Large intestine (tissue), 3 donors: ENCODE results near the gene MAPK9. TPM values are rescaled to one million over a fixed set of nuclear protein-coding genes. Genes with fewer than 3 reads are reported as not detected.

Experiments
- DNase-seq, 2 donors: peaks; one replicate each; pipeline versions ENCODE4 v3.0.0 to v3.0.0-alpha.2; 2013
- H3K27ac ChIP-seq: one replicate; pipeline ENCODE4 v1.5.1; 2013; ENCODE audit warnings: low read length
- H3K27me3 ChIP-seq: 2 replicates; pipeline ENCODE4 v1.6.1; 2013; ENCODE audit warnings: low read length; ENCODE audit not compliant: control insufficient read depth, insufficient read depth
- H3K36me3 ChIP-seq: 2 replicates; pipeline ENCODE4 v1.6.1; 2013; ENCODE audit warnings: low read length; ENCODE audit not compliant: control insufficient read depth, insufficient read depth
- H3K4me1 ChIP-seq: one replicate; pipeline ENCODE4 v1.6.1; 2013; ENCODE audit warnings: low read length; ENCODE audit not compliant: control insufficient read depth, insufficient read depth
- H3K4me3 ChIP-seq: one replicate; pipeline ENCODE4 v1.5.1; 2013; ENCODE audit warnings: low read length
- H3K9me3 ChIP-seq: one replicate; pipeline ENCODE4 v1.6.1; 2013; ENCODE audit warnings: mild to moderate bottlenecking, low read depth, low read length, moderate library complexity; ENCODE audit not compliant: control insufficient read depth
- WGBS: methylation state at CpG from one replicate; pipeline ENCODE4 v1.1.5; 2013; ENCODE audit warnings: low lambda C conversion rate; ENCODE audit not compliant: insufficient coverage; 5-methylcytosine and 5-hydroxymethylcytosine counted together
- polyA plus RNA-seq: library from polyadenylated mRNA; unstranded; fragments of 120-200 nt; gene quantifications from one replicate; pipeline ENCODE4 v1.2.1, GENCODE V29; 2013

The MAPK9 gene
- polyA plus RNA-seq, 1 donor: 29.8 TPM

GRCh38 chr5:180283026-180283615, 8.8 kb downstream of the MAPK9 start:
- Histone ChIP-seq H3K27ac (no peak overlapping the region), H3K27me3 (no peaks in the 10 kb centered on the region), H3K36me3 (peaks cover 42% of the 10 kb centered on the region), H3K9me3 (peaks cover 3% of the 10 kb centered on the region), H3K4me3 (no peak overlapping the region), H3K4me1 (no peaks in the 10 kb centered on the region)
- DNase-seq: no peak
- WGBS: no CpG with 5 or more reads among the region's 10 CpGs

GRCh38 chr5:180282281-180282680, 9.6 kb downstream of the MAPK9 start:
- no peaks in the 10 kb centered on the region for H3K4me1 ChIP-seq
- H3K9me3 ChIP-seq: peaks cover 3% of the 10 kb centered on the region
- no CpG with 5 or more reads among the region's 9 CpGs for WGBS
- no peaks in the 10 kb centered on the region for H3K27me3 ChIP-seq
- H3K4me3 ChIP-seq: no peak overlapping the region
- no peak for DNase-seq
- no peak overlapping the region for H3K27ac ChIP-seq
- peaks cover 49% of the 10 kb centered on the region for H3K36me3 ChIP-seq

DNA sequence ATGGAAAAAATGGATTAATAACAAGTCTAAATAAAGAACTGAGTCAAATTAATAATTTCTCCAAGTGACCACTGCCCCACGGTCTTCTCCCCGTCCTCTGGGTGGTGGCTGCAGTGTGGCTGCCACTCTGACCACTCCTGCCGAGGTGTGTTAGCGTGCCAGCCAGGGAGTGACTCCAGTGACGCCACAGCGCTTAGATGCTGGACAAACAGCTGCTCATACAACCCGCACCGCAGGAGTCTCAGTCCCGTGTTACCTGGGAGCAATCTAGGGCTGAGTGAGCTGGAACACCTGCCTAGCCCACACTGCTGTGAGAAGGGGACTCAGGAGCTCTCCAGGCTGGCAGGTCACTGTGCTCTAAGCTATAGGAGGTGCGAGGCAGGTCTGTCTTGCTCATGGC, 10.2 kb downstream of the MAPK9 start:
- Histone ChIP-seq H3K27me3 (no peaks in the 10 kb centered on the region), H3K4me1 (no peaks in the 10 kb centered on the region), H3K4me3 (no peak overlapping the region), H3K9me3 (peaks cover 3% of the 10 kb centered on the region), H3K36me3 (peaks cover 55% of the 10 kb centered on the region), H3K27ac (no peak overlapping the region)
- no CpG with 5 or more reads among the region's 10 CpGs for WGBS
- no peak for DNase-seq

- DNase-seq: no peak
- H3K36me3 ChIP-seq: peaks cover 40% of the 10 kb centered on the region
- H3K27ac ChIP-seq: no peak overlapping the region
- no peaks in the 10 kb centered on the region for H3K27me3 ChIP-seq
- no peak overlapping the region for H3K4me3 ChIP-seq
- no peaks in the 10 kb centered on the region for H3K4me1 ChIP-seq
- WGBS: 100% methylated on average over 1 of the region's 1 CpG
- H3K9me3 ChIP-seq: peaks cover 9% of the 10 kb centered on the region
Measured at GRCh38 chr5:180274695-180275094, 17.2 kb downstream of the MAPK9 start.

- no peaks in the 10 kb centered on the region for H3K4me1 ChIP-seq
- DNase-seq: no peak
- 100% methylated on average over 2 of the region's 7 CpGs for WGBS
- no peaks in the 10 kb centered on the region for H3K27me3 ChIP-seq
- no peak overlapping the region for H3K4me3 ChIP-seq
- peaks cover 31% of the 10 kb centered on the region for H3K36me3 ChIP-seq
- H3K9me3 ChIP-seq: peaks cover 20% of the 10 kb centered on the region
- no peak overlapping the region for H3K27ac ChIP-seq
Measured at GRCh38 chr5:180271221-180271620, 20.7 kb downstream of the MAPK9 start.

DNA sequence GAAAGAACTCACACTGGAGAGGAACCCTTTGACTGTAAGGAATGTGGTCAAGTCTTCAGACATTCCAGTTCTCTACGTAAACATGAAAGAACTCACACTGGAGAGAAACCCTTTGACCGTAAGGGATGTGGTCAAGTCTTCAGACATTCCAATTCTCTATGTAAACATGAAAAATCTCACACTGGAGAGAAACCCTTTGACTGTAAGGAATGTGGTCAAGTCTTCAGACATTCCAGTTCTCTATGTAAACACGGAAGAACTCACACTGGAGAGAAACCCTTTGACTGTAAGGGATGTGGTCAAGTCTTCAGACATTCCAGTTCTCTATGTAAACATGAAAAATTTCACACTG, 32.6 kb downstream of the MAPK9 start:
- Histone ChIP-seq H3K4me3 (no peak overlapping the region), H3K27ac (no peak overlapping the region), H3K27me3 (no peaks in the 10 kb centered on the region), H3K36me3 (peaks cover 65% of the 10 kb centered on the region), H3K4me1 (no peaks in the 10 kb centered on the region), H3K9me3 (peaks cover 56% of the 10 kb centered on the region)
- no peak for DNase-seq
- WGBS: no CpG with 5 or more reads among the region's 3 CpGs

DNA sequence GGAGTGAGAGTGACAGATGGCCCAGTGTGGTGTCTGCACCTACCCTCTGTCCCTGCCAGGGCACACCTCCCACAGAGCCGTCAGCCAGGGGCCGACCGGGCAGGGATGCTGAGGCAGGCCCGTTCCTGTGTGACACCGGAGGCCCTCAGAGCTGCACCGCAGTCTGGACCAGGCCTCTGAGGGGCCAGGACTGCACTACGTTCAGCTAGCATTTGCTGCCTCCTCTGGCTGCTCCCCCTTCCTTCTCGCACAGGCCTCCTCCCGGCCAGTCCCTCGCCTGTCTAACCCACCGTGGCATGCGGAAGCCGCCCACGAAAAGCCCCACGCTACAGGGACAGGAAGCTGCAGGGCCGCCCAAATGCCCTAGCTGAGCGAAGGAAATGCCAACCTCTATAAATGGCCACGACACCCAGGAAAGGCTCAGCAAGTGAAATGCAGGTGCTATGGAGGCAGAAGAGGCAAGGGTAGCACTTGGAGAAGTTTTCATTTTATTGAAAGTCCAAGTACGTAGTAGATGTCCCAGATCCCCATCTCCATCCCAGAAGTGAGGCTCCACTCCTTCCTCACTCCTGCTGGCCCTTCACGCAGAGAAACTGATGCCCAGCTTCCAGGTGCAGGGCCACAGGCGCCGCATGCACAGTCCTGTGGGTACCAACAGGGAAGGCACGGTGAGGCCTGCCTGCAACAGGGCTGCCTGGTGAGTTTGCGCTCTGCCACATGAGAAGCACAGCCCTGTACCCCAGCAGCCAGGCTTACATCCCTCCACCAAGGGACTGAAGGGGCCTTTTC, 38.7 kb downstream of the MAPK9 start:
- no CpG with 5 or more reads among the region's 24 CpGs for WGBS
- Histone ChIP-seq H3K27ac (no peak overlapping the region), H3K4me3 (no peak overlapping the region), H3K36me3 (peaks cover 58% of the 10 kb centered on the region), H3K9me3 (peaks cover 64% of the 10 kb centered on the region), H3K4me1 (no peaks in the 10 kb centered on the region), H3K27me3 (no peaks in the 10 kb centered on the region)
- no peak for DNase-seq

DNA sequence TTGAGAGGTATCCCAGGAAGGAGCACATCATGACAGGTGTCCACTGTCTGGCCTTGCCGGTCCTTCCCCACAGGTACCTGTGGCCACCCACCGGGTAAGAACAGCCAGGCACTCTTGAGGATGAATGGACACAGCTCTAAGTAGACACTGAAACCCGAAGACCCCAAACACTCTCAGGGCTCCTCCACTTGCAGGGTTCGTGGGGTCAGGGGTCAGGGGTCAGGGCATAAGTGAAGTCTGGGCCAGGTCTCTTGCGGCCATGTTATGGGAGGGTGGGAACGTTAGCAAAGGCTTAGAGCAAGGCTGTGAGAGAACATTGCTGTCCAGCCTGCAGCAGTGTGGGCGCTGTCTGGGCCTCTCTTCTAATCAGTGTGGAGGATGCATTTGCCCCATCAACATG, 40.0 kb downstream of the MAPK9 start:
- no CpG with 5 or more reads among the region's 7 CpGs for WGBS
- no peak for DNase-seq
- no peaks in the 10 kb centered on the region for H3K4me1 ChIP-seq
- H3K27me3 ChIP-seq: no peaks in the 10 kb centered on the region
- peaks cover 57% of the 10 kb centered on the region for H3K36me3 ChIP-seq
- H3K9me3 ChIP-seq: peaks cover 62% of the 10 kb centered on the region
- no peak overlapping the region for H3K4me3 ChIP-seq
- no peak overlapping the region for H3K27ac ChIP-seq

DNA sequence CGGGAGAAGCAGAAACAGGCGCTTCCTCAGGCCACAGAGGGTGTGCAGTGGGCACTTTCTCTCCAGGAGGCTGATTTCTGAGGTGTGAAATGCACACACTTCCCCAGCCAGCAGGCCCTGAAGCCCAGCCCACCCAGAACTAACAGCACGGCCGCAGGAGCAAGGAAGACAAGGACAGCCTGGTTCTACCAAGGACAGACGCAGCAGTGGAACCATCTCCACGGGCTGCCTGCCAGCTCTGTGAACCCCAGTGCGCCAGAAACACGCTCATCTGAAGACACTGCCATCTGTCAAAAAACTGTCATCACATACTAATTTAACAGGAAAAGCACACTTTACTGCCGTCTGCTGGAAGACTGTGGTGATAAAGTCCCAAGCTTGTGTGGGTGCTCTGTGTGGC, 40.7 kb downstream of the MAPK9 start:
- Histone ChIP-seq H3K27me3 (no peaks in the 10 kb centered on the region), H3K27ac (no peak overlapping the region), H3K9me3 (peaks cover 58% of the 10 kb centered on the region), H3K36me3 (peaks cover 52% of the 10 kb centered on the region), H3K4me1 (no peaks in the 10 kb centered on the region), H3K4me3 (no peak overlapping the region)
- DNase-seq: no peak
- WGBS: no CpG with 5 or more reads among the region's 9 CpGs

DNA sequence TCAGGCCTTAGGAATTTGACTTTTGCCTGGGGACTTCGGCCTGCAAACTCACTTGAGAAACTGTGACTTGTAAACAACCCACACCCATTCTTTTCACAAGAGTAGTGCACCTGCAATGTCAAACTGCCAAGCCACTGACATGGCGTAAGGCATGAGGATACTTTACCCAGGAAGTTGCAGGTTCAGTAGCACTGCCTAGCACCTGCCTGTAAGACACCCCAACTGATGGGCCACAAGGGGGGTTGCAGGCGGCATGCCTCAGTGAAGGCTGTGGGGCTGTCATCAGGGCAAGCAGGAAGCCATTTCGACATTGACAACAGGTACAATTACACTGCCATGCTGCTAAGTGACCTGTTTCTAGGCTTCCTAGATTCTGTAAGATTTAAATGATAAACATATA, 41.6 kb downstream of the MAPK9 start:
- H3K9me3 ChIP-seq: peaks cover 53% of the 10 kb centered on the region

GRCh38 chr5:180241600-180241999, 50.3 kb downstream of the MAPK9 start:
- no CpG with 5 or more reads among the region's 5 CpGs for WGBS
- Histone ChIP-seq H3K9me3 (no peaks in the 10 kb centered on the region), H3K36me3 (peaks cover 41% of the 10 kb centered on the region)

More for the DNA sequence above, 41.6 kb downstream of the MAPK9 start:
- Histone ChIP-seq H3K36me3 (peaks cover 49% of the 10 kb centered on the region), H3K4me3 (no peak overlapping the region), H3K27ac (no peak overlapping the region), H3K27me3 (no peaks in the 10 kb centered on the region), H3K4me1 (no peaks in the 10 kb centered on the region)
- no CpG with 5 or more reads among the region's 4 CpGs for WGBS
- DNase-seq: no peak

More at GRCh38 chr5:180241600-180241999, 50.3 kb downstream of the MAPK9 start:
- Histone ChIP-seq H3K4me3 (no peak overlapping the region), H3K27me3 (no peaks in the 10 kb centered on the region), H3K27ac (no peak overlapping the region), H3K4me1 (no peaks in the 10 kb centered on the region)
- no peak for DNase-seq
